GM12878 (cell line): ENCODE data around the gene SP2. TPM values are rescaled to one million over a fixed set of nuclear protein-coding genes. Genes with fewer than 3 reads are reported as not detected.

Experiments
- ATAC-seq: fragments of 200-7000 bp; cut with Tn5 transposase; 3 replicates; pipeline ENCODE4 v1.9.1; 2020; ENCODE audit warnings: mild to moderate bottlenecking, moderate library complexity
- BruUV-seq: library from RNA; stranded (reverse); fragments of 400-500 nt; replicated peaks from 2 replicates; lab custom pipeline; 2021; lab: Mats Ljungman, UMichigan
- CTCF ChIA-PET: fragments of 300-600 bp; sonication (Branson Sonifier 250); formaldehyde crosslinking; extraction: SDS; loops from one replicate; lab custom pipeline; 2021; ENCODE audit warnings: inconsistent platforms; lab: Yijun Ruan, JAX
- POLR2A ChIA-PET: fragments of 350-600 bp; formaldehyde crosslinking; extraction: SDS; loops from one replicate; lab custom pipeline; 2021; ENCODE audit warnings: inconsistent platforms; lab: Charles Lee
- RAD21 ChIA-PET: fragments of 300-600 bp; sonication (Branson Sonifier 250); formaldehyde crosslinking; loops from one replicate; lab custom pipeline; 2023; ENCODE audit warnings: antibody characterized with exemption; ENCODE audit not compliant: unreplicated experiment; lab: Charles Lee
- SMC1A ChIA-PET: fragments of 300-600 bp; sonication (Branson Sonifier 250); formaldehyde crosslinking; loops from one replicate; lab custom pipeline; 2023; ENCODE audit not compliant: unreplicated experiment, uncharacterized antibody; lab: Charles Lee
- DNase-seq: peaks from one replicate; pipeline ENCODE4 v3.0.0-alpha.2; 2011; ENCODE audit warnings: low read depth, low spot score
- FAIRE-seq: peaks from 3 replicates; lab custom pipeline; 2011; peaks lifted over from hg19 to GRCh38; lab: Jason Lieb, UNC
- H2AFZ ChIP-seq: 2 replicates; pipeline ENCODE4 v1.6.0; 2011; ENCODE audit warnings: low read depth, low read length, control low read depth; ENCODE audit not compliant: control insufficient read depth
- H3K27ac ChIP-seq: 2 replicates; pipeline ENCODE4 v1.5.1; 2011; ENCODE audit warnings: control low read depth; ENCODE audit not compliant: control insufficient read depth, insufficient read depth
- H3K27me3 ChIP-seq, 2 experiments: replicated peaks in 1 of 2; 2 replicates each; pipeline versions ENCODE4 v1.6.0 to v1.6.1; 2011; ENCODE audit warnings: low read length in 1 of 2; ENCODE audit not compliant: control insufficient read depth in 2 of 2, insufficient read depth in 2 of 2
- H3K36me3 ChIP-seq, 2 experiments: 2 replicates each; pipeline ENCODE4 v1.5.1; 2011; ENCODE audit warnings: low read length in 1 of 2; ENCODE audit not compliant: control insufficient read depth in 2 of 2, insufficient read depth in 2 of 2
- H3K4me1 ChIP-seq: 2 replicates; pipeline ENCODE4 v1.6.1; 2011; ENCODE audit warnings: mild to moderate bottlenecking, low read length, moderate library complexity, mixed read lengths; ENCODE audit not compliant: control insufficient read depth, insufficient read depth
- H3K4me2 ChIP-seq: 2 replicates; pipeline ENCODE4 v1.6.0; 2011; ENCODE audit warnings: control low read depth; ENCODE audit not compliant: control insufficient read depth, insufficient read depth
- H3K4me3 ChIP-seq: fragments of 200-600 bp; sonication (generic); 2 replicates; pipeline ENCODE4 v1.5.1; 2016
- H3K79me2 ChIP-seq: 2 replicates; pipeline ENCODE4 v1.6.0; 2011; ENCODE audit warnings: low read length; ENCODE audit not compliant: control insufficient read depth, insufficient read depth
- H3K9ac ChIP-seq: 2 replicates; pipeline ENCODE4 v1.8.0; 2011; ENCODE audit warnings: low read length, control low read depth, mixed read lengths; ENCODE audit not compliant: control insufficient read depth, insufficient read depth
- H3K9me3 ChIP-seq: replicated peaks from 3 replicates; pipeline ENCODE4 v1.5.1; 2011; ENCODE audit warnings: mild to moderate bottlenecking, low read length; ENCODE audit not compliant: control insufficient read depth, insufficient read depth
- H4K20me1 ChIP-seq: 2 replicates; pipeline ENCODE4 v1.6.0; 2011; ENCODE audit not compliant: control insufficient read depth, insufficient read depth
- CEBPZ ChIP-seq: fragments of 150-350 bp; IDR thresholded peaks from 2 replicates; pipeline ENCODE4 v1.6.1; 2016; ENCODE audit warnings: low read depth, low read length
- CHD2 ChIP-seq: IDR thresholded peaks from 2 replicates; pipeline ENCODE4 v1.6.1; 2011; ENCODE audit warnings: low read depth, low read length, improper control_type of control experiment, borderline replicate concordance
- EGR1 ChIP-seq, 2 experiments: IDR thresholded peaks; 1 replicate in 1 of 2; 2 replicates in 1 of 2; pipeline ENCODE4 v1.6.1; 2011 to 2012; ENCODE audit warnings: low read depth in 2 of 2, low read length in 2 of 2, borderline replicate concordance in 1 of 2, mild to moderate bottlenecking in 1 of 2, moderate library complexity in 1 of 2
- ETV6 ChIP-seq, 2 experiments: fragments of 450-650 bp in 1 of 2; IDR thresholded peaks in 1 of 2; conservative IDR thresholded peaks in 1 of 2; 2 replicates each; pipeline ENCODE4 v1.6.1; 2014; ENCODE audit warnings: antibody characterized with exemption in 1 of 2, borderline replicate concordance in 1 of 2, low read depth in 1 of 2, mild to moderate bottlenecking in 1 of 2, moderate library complexity in 1 of 2
- EZH2 ChIP-seq: IDR thresholded peaks from 2 replicates; pipeline ENCODE4 v1.6.1; 2012; ENCODE audit warnings: low read depth, mild to moderate bottlenecking, control low read depth, inconsistent platforms, low read length, borderline replicate concordance; ENCODE audit not compliant: control insufficient read depth
- SP1 ChIP-seq: IDR thresholded peaks from one replicate; pipeline ENCODE4 v1.6.1; 2011; ENCODE audit warnings: low read depth, low read length
- SREBF2 ChIP-seq: IDR thresholded peaks from 2 replicates; pipeline ENCODE4 v1.6.1; 2012; ENCODE audit warnings: mild to moderate bottlenecking, low read length
- SUPT20H ChIP-seq: IDR thresholded peaks from 2 replicates; pipeline ENCODE4 v1.6.1; 2011; ENCODE audit warnings: low read depth, mild to moderate bottlenecking, low read length, moderate library complexity, borderline replicate concordance; ENCODE audit not compliant: control insufficient read depth
- ZNF384 ChIP-seq: IDR thresholded peaks from 2 replicates; pipeline ENCODE4 v1.6.1; 2012; ENCODE audit warnings: low read depth, mild to moderate bottlenecking, low read length, improper control_type of control experiment, borderline replicate concordance
- WGBS: methylation state at CpG from one replicate; pipeline ENCODE4 v1.1.6; 2016; ENCODE audit warnings: low lambda C conversion rate; ENCODE audit not compliant: insufficient replicate concordance, insufficient coverage; ENCODE audit errors: missing lambda C conversion rate; 5-methylcytosine and 5-hydroxymethylcytosine counted together
- in situ Hi-C: fragments of 300-500 bp; cut with MboI; formaldehyde crosslinking; loops from 9 replicates; pipeline ENCODE4 v1.14.3; 2018; ENCODE audit warnings: mixed read lengths
- intact Hi-C: fragments of 100-400 bp; cut with micrococcal nuclease; formaldehyde crosslinking; loops from one replicate; pipeline ENCODE4 v1.14.2; 2022; ENCODE audit not compliant: unreplicated experiment
- polyA plus RNA-seq, 11 experiments: library from polyadenylated mRNA; depleted of rRNA in 4 of 11; unstranded in 6 of 11; stranded (reverse) in 5 of 11; fragments of >200 nt; fragmentation: Nextera tagmentation in 4 of 11; fragmentation: Illumina TruSeq in 1 of 11; extraction: Ambion mirVana in 4 of 11; extraction: Trizol in 1 of 11; gene quantifications; 1 replicate in 1 of 11; 2 replicates in 10 of 11; pipeline versions ENCODE4 v1.2.1 to v1.2.3, GENCODE V29; 2011 to 2016; ENCODE audit warnings: inconsistent platforms in 2 of 11, missing spikeins in 2 of 11, low read depth in 1 of 11
- total RNA-seq, 4 experiments: library from RNA; depleted of rRNA in 3 of 4; stranded (reverse); fragments of >200 nt in 3 of 4; fragmentation: Illumina TruSeq in 1 of 4; extraction: Trizol in 1 of 4; gene quantifications; 2 replicates each; pipeline versions ENCODE4 v1.2.1 to v1.2.3, GENCODE V29; 2013 to 2021

Gene SP2
- total and polyA plus RNA-seq, 10 of the 15 experiments (the other 5 are each of a cell fraction or from before 2014, with no cell fraction given) = 1.2 to 19.1 (median 4.8) TPM

- peaks cover 8% of the 10 kb centered on the region for H3K79me2 ChIP-seq
- no peak overlapping the region for H3K4me2 ChIP-seq
- no peak for ATAC-seq
- BruUV-seq = no TSS peak
- H3K4me1 ChIP-seq = peaks cover 4% of the 10 kb centered on the region; the same call in 1 of the 2 replicates
- ChIA-PET POLR2A (no interaction called here), RAD21 (no interaction called here), SMC1A (interaction anchor here (1.0 kb wide), 1 partner anchor 29 kb away, joined by 3 read pairs; no protein-coding TSS in a partner anchor), CTCF (interaction anchor here (0.7 to 1.0 kb wide), 2 partner anchors 44 to 116 kb away, joined by 3 to 4 read pairs; no protein-coding TSS in a partner anchor)
- H3K36me3 ChIP-seq = peaks cover 0 to 6% of the 10 kb centered on the region in 2 experiments; a peak in 2 of 4 replicates
- H3K9me3 ChIP-seq = no peaks in the 10 kb centered on the region
- H4K20me1 ChIP-seq = no peaks in the 10 kb centered on the region
- DNase-seq = no peak
- TF ChIP-seq EZH2 (no peak), SP1 (no peak), CHD2 (no peak), ZNF384 (no peak)
- no peak overlapping the region for H3K9ac ChIP-seq
- WGBS = 76% methylated on average over 4 of the region's 4 CpGs
- in situ Hi-C loops = no loop called here
- H3K27ac ChIP-seq = no peak overlapping the region
- no peaks in the 10 kb centered on the region for H3K27me3 ChIP-seq
- no peak for FAIRE-seq
- intact Hi-C loops = no loop called here
- no peak overlapping the region for H2AFZ ChIP-seq
- no peak overlapping the region for H3K4me3 ChIP-seq
These were observed 6.2 kb downstream of the SP2 start for GRCh38 chr17:47902039-47902744.

- POLR2A ChIA-PET = interaction anchor here (1.0 kb wide), 1 partner anchor 8 kb away, joined by 3 read pairs; no protein-coding TSS in a partner anchor
- H3K9ac ChIP-seq = no peak overlapping the region
- TF ChIP-seq SUPT20H (no peak), CEBPZ (no peak), SREBF2 (no peak), ETV6 (conservative IDR thresholded peaks at IDR 0.05 in 1 of 2, IDR thresholded peaks at IDR 0.05 in 1 of 2; ENCODE audit: borderline replicate concordance in 1 of 2, low read depth in 1 of 2) (no peak), EGR1 (IDR thresholded peaks at IDR 0.05; ENCODE audit: borderline replicate concordance in 1 of 2, low read depth in 2 of 2, low read length in 2 of 2) (no peak)
These were observed 9.2 kb downstream of the SP2 start for GRCh38 chr17:47905221-47905733.

More at GRCh38 chr17:47905221-47905733, 9.2 kb downstream of the SP2 start:
- ChIA-PET SMC1A (interaction anchor here (0.6 kb wide), 1 partner anchor 10 kb away, joined by 3 read pairs; no protein-coding TSS in a partner anchor), CTCF (interaction anchor here (0.8 to 1.4 kb wide), 3 partner anchors 64 to 121 kb away, joined by 3 to 4 read pairs (median 3); partner anchors contain the start of gene SCRN2), RAD21 (interaction anchor here (0.8 to 1.2 kb wide), 2 partner anchors 65 to 113 kb away, joined by 3 read pairs; partner anchors contain the start of gene CDK5RAP3)
- no TSS peak for BruUV-seq
- no peaks in the 10 kb centered on the region for H3K79me2 ChIP-seq
- intact Hi-C loops (no loop called here), in situ Hi-C loops (no loop called here)
- DNase-seq (no peak), ATAC-seq (no peak), FAIRE-seq (no peak)
- H2AFZ ChIP-seq = no peak overlapping the region
- no peaks in the 10 kb centered on the region for H3K36me3 ChIP-seq
- H4K20me1 ChIP-seq = no peaks in the 10 kb centered on the region
- no peak overlapping the region for H3K4me2 ChIP-seq
- no peaks in the 10 kb centered on the region for H3K27me3 ChIP-seq
- no peaks in the 10 kb centered on the region for H3K9me3 ChIP-seq
- H3K4me1 ChIP-seq = no peaks in the 10 kb centered on the region; the same call in 1 of the 2 replicates
- WGBS = 80% methylated on average over 8 of the region's 8 CpGs
- no peak overlapping the region for H3K27ac ChIP-seq
- no peak overlapping the region for H3K4me3 ChIP-seq
